ENCODE data around the gene JADE1. TPM values are rescaled to one million over a fixed set of nuclear protein-coding genes. Genes with fewer than 3 reads are reported as not detected.

JADE1 gene
- total RNA-seq, 4 donors from 2014 or later, result 14.0 to 38.5 (median 26.0) TPM

DNA sequence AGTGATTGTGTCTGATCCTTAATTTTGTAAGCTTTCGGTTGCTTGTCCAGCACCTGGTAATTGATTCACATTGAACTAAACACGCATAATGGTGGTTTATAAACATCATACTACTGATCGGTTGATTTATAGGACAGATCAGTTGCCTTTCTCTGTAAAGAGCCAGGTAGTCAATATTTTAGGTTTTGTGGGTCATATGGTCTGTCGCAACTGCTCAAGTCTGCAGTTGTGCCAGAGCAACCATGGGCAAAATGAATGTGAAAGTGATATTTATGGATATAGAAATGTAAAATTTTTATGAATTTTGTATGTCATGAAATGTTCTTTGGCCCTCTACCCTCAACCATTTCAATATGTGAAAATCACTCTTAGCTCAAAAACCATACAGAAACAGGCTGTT is 8.9 kb downstream of the JADE1 start:
- no peaks in the 10 kb centered on the region for H3K27me3 ChIP-seq
- TF ChIP-seq, protein P1, sequence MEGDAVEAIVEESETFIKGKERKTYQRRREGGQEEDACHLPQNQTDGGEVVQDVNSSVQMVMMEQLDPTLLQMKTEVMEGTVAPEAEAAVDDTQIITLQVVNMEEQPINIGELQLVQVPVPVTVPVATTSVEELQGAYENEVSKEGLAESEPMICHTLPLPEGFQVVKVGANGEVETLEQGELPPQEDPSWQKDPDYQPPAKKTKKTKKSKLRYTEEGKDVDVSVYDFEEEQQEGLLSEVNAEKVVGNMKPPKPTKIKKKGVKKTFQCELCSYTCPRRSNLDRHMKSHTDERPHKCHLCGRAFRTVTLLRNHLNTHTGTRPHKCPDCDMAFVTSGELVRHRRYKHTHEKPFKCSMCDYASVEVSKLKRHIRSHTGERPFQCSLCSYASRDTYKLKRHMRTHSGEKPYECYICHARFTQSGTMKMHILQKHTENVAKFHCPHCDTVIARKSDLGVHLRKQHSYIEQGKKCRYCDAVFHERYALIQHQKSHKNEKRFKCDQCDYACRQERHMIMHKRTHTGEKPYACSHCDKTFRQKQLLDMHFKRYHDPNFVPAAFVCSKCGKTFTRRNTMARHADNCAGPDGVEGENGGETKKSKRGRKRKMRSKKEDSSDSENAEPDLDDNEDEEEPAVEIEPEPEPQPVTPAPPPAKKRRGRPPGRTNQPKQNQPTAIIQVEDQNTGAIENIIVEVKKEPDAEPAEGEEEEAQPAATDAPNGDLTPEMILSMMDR (IDR thresholded peaks at IDR 0.05), result no peak
- no peak for TF ChIP-seq POLR2AphosphoS5 (IDR thresholded peaks at IDR 0.05)
- TF ChIP-seq EP300 (IDR thresholded peaks at IDR 0.05), result no peak
- no peak for TF ChIP-seq POLR2A (IDR thresholded peaks at IDR 0.05)
- H3K27ac ChIP-seq, result no peak overlapping the region
- H3K4me1 ChIP-seq, result no peaks in the 10 kb centered on the region
- H3K9me3 ChIP-seq, result no peaks in the 10 kb centered on the region
- no peak for DNase-seq (ENCODE audit: low spot score in 2 of 2)
- no peaks in the 10 kb centered on the region for H3K36me3 ChIP-seq
- WGBS, result 94% methylated on average over 4 of the region's 4 CpGs
- H3K4me3 ChIP-seq, result no peak overlapping the region

DNA sequence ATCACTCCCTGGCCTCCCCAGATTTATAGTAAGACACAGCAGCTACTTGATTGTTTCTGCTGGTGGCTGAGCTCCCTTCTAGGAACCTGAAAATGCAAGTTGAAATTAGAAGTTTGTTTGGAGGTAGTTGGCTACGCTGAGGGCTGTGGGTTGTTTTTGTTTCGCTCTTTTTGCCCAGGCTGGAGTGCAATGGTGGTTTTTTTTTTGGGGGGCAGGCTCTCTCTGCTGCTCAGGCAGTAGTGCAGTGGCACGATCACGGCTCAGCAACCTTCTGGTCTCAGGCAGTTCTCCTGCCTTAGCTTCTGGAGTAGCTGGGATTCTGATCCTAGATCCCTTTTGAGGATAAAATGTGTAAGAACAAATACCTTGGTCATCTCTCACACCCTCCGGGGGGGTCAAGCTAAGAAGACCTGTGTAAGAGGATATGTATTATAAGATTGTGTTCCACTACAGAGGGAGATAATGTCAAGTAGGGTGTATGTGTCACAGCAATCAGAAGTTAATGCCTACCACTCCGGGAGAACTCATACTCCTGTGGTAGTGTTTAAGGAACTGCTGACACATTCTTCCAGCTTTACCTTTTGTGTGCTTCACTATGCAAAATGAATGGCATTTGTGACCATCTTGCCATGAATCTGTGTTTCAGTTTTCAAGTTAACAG is 9.7 kb downstream of the JADE1 start:
- TF ChIP-seq POLR2AphosphoS5 (IDR thresholded peaks at IDR 0.05) (no peak), EP300 (IDR thresholded peaks at IDR 0.05) (no peak), POLR2A (IDR thresholded peaks at IDR 0.05) (no peak)
- TF ChIP-seq, protein P1 (IDR thresholded peaks at IDR 0.05), result no peak
- Histone ChIP-seq H3K9me3 (no peaks in the 10 kb centered on the region), H3K4me3 (no peak overlapping the region), H3K27me3 (no peaks in the 10 kb centered on the region), H3K36me3 (no peaks in the 10 kb centered on the region), H3K27ac (no peak overlapping the region), H3K4me1 (no peaks in the 10 kb centered on the region)
- no peak for DNase-seq (ENCODE audit: low spot score in 2 of 2)
- WGBS, result 97% methylated on average over 6 of the region's 6 CpGs

GRCh38 chr4:128820671-128821070 is 11.2 kb downstream of the JADE1 start:
- Histone ChIP-seq H3K36me3 (no peaks in the 10 kb centered on the region), H3K4me1 (peaks cover 10% of the 10 kb centered on the region), H3K27ac (no peak overlapping the region), H3K9me3 (no peaks in the 10 kb centered on the region), H3K4me3 (no peak overlapping the region), H3K27me3 (no peaks in the 10 kb centered on the region)
- no peak for DNase-seq (ENCODE audit: low spot score in 2 of 2)
- TF ChIP-seq POLR2AphosphoS5 (IDR thresholded peaks at IDR 0.05) (no peak), EP300 (IDR thresholded peaks at IDR 0.05) (no peak), POLR2A (IDR thresholded peaks at IDR 0.05) (no peak)
- TF ChIP-seq, protein P1 (IDR thresholded peaks at IDR 0.05), result no peak
- WGBS, result 86% methylated on average over 3 of the region's 3 CpGs

DNA sequence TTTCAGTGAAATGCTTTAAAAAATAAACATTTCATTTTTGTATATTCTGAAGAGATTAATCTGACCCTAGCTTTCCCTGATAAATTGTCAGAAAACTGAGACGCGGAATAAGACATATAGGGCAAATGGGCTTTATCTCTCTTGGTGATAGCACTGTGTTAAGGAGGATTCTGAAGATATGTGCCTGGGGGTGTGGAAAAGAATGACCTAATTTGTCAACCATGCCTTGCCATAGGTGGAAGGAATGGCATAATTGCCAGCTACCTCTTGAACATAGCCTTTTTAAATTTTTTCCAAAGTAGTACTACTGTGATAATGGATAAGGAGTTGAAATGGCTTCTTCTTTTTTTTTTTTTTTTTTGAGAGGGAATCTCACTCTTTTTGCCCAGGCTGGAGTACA is 11.7 kb downstream of the JADE1 start:
- no peaks in the 10 kb centered on the region for H3K27me3 ChIP-seq
- H3K4me3 ChIP-seq, result no peak overlapping the region
- DNase-seq (ENCODE audit: low spot score in 2 of 2), result no peak
- 96% methylated on average over 2 of the region's 2 CpGs for WGBS
- H3K27ac ChIP-seq, result no peak overlapping the region
- no peaks in the 10 kb centered on the region for H3K9me3 ChIP-seq
- TF ChIP-seq EP300 (IDR thresholded peaks at IDR 0.05) (no peak), POLR2AphosphoS5 (IDR thresholded peaks at IDR 0.05) (no peak), POLR2A (IDR thresholded peaks at IDR 0.05) (no peak)
- TF ChIP-seq, protein P1 (IDR thresholded peaks at IDR 0.05), result no peak
- no peaks in the 10 kb centered on the region for H3K36me3 ChIP-seq
- H3K4me1 ChIP-seq, result peaks cover 15% of the 10 kb centered on the region

GRCh38 chr4:128823025-128823661 is 13.6 kb downstream of the JADE1 start:
- Histone ChIP-seq H3K9me3 (no peaks in the 10 kb centered on the region), H3K36me3 (no peaks in the 10 kb centered on the region), H3K27ac (no peak overlapping the region), H3K4me3 (no peak overlapping the region), H3K4me1 (peaks cover 22% of the 10 kb centered on the region), H3K27me3 (no peaks in the 10 kb centered on the region)
- WGBS, result 64% methylated on average over 1 of the region's 1 CpG
- no peak for TF ChIP-seq POLR2A (IDR thresholded peaks at IDR 0.05)
- no peak for TF ChIP-seq POLR2AphosphoS5 (IDR thresholded peaks at IDR 0.05)
- TF ChIP-seq, protein P1 (IDR thresholded peaks at IDR 0.05), result no peak
- no peak for TF ChIP-seq EP300 (IDR thresholded peaks at IDR 0.05)
- no peak for DNase-seq (ENCODE audit: low spot score in 2 of 2)

Data from suprapubic skin (tissue), 4 donors.